Tibial artery (tissue), 4 donors: Measurements from ENCODE around the gene LHFPL2.

Experiments
- DNase-seq, 2 donors: peaks; one replicate each; pipeline ENCODE4 v3.0.0-alpha.2; 2019
- H3K27ac ChIP-seq, 2 donors: fragments of 200-600 bp; sonication (generic) in 1 of 2; 1 replicate in 1 of 2; 2 replicates in 1 of 2; pipeline ENCODE4 v1.5.1; 2018 to 2019; ENCODE audit warnings: mild to moderate bottlenecking in 1 of 2
- H3K27me3 ChIP-seq, 2 donors: fragments of 200-600 bp; sonication (generic) in 1 of 2; one replicate each; pipeline versions ENCODE4 v1.5.1 to v1.6.0; 2016 to 2019
- H3K36me3 ChIP-seq, 3 donors: fragments of 200-600 bp; sonication (generic) in 2 of 3; one replicate each; pipeline ENCODE4 v1.5.1; 2016 to 2019; ENCODE audit warnings: mild to moderate bottlenecking in 2 of 3
- H3K4me1 ChIP-seq, 4 donors: fragments of 200-600 bp; sonication (generic) in 2 of 4; 1 replicate in 3 of 4; 2 replicates in 1 of 4; pipeline ENCODE4 v1.5.1; 2016 to 2019
- H3K4me3 ChIP-seq, 2 donors: fragments of 200-600 bp; sonication (generic) in 1 of 2; 1 replicate in 1 of 2; 2 replicates in 1 of 2; pipeline ENCODE4 v1.5.1; 2018 to 2019; ENCODE audit warnings: mild to moderate bottlenecking in 2 of 2
- H3K9me3 ChIP-seq, 3 donors: fragments of 200-600 bp; sonication (generic) in 1 of 3; one replicate each; pipeline ENCODE4 v1.5.1; 2016 to 2019
- intact Hi-C: fragments of 100-400 bp; cut with DNase I; formaldehyde crosslinking; loops from one replicate; pipeline ENCODE4 v1.15.0; 2023; ENCODE audit warnings: low total_unique reads
- TF ChIP-seq, protein P1 (sequence below), 2 experiments: fragments of 200-600 bp in 1 of 2; fragments of 450-650 bp in 1 of 2; IDR thresholded peaks; one replicate each; pipeline ENCODE4 v1.5.1; 2017 to 2019; ENCODE audit warnings: antibody characterized with exemption in 2 of 2, mild to moderate bottlenecking in 1 of 2, moderate library complexity in 1 of 2

Gene LHFPL2

DNA sequence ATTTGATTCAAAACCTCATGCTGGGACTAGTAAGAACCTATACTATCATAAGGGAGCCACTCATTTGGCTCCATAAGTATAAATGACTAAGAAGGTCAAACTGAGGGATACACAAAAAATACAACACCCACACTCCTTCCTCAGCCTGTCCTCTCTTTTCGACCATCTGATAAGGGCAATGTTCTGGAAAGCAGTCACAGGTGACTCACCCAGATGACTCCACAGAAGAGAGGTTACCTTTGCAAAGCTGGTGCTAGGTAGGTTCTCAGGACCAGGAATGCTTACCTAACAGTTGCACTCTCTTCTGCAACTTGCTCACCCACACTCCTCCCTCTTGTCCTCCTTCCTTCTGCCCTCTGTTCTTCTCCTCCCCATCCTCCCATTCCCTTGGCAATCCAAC is 32.9 kb downstream of the LHFPL2 start:
- TF ChIP-seq, protein P1, sequence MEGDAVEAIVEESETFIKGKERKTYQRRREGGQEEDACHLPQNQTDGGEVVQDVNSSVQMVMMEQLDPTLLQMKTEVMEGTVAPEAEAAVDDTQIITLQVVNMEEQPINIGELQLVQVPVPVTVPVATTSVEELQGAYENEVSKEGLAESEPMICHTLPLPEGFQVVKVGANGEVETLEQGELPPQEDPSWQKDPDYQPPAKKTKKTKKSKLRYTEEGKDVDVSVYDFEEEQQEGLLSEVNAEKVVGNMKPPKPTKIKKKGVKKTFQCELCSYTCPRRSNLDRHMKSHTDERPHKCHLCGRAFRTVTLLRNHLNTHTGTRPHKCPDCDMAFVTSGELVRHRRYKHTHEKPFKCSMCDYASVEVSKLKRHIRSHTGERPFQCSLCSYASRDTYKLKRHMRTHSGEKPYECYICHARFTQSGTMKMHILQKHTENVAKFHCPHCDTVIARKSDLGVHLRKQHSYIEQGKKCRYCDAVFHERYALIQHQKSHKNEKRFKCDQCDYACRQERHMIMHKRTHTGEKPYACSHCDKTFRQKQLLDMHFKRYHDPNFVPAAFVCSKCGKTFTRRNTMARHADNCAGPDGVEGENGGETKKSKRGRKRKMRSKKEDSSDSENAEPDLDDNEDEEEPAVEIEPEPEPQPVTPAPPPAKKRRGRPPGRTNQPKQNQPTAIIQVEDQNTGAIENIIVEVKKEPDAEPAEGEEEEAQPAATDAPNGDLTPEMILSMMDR (IDR thresholded peaks at IDR 0.05), result no peak
- no peak overlapping the region for H3K27ac ChIP-seq
- H3K27me3 ChIP-seq, result no peaks in the 10 kb centered on the region
- no peak for DNase-seq
- peaks cover 0 to 3% (median 0%) of the 10 kb centered on the region in 3 donors for H3K9me3 ChIP-seq
- H3K4me3 ChIP-seq, result no peak overlapping the region
- peaks cover 0 to 26% (median 21%) of the 10 kb centered on the region in 4 donors for H3K4me1 ChIP-seq
- intact Hi-C loops, result no loop called here
- H3K36me3 ChIP-seq, result peaks cover 0 to 24% (median 14%) of the 10 kb centered on the region in 3 donors

DNA sequence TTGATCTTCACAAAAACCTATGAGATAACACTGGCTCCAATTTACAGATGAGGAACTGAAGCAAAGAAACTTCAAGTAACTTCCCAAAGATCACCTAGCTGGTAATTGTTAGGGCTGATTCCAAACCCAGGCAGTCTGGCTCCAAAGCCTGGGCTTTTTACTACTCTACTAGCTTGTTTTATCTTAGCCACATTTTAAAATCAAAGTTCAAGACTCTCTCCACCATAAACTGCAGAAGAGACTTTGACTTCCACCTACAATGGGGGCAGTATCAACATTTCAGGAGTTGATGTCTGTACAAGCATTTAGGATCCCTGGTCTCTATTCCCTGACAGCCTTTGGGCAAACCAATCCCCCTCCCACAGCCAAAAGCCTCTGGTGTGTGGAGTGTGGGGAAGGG is 33.8 kb downstream of the LHFPL2 start:
- peaks cover 0 to 18% (median 9%) of the 10 kb centered on the region in 3 donors for H3K36me3 ChIP-seq
- H3K27me3 ChIP-seq, result no peaks in the 10 kb centered on the region
- H3K27ac ChIP-seq, result no peak overlapping the region
- peaks cover 0 to 34% (median 29%) of the 10 kb centered on the region in 4 donors for H3K4me1 ChIP-seq
- DNase-seq, result no peak
- intact Hi-C loops, result no loop called here
- H3K9me3 ChIP-seq, result no peaks in the 10 kb centered on the region
- H3K4me3 ChIP-seq, result no peak overlapping the region
- TF ChIP-seq, protein P1 (IDR thresholded peaks at IDR 0.05), result no peak

DNA sequence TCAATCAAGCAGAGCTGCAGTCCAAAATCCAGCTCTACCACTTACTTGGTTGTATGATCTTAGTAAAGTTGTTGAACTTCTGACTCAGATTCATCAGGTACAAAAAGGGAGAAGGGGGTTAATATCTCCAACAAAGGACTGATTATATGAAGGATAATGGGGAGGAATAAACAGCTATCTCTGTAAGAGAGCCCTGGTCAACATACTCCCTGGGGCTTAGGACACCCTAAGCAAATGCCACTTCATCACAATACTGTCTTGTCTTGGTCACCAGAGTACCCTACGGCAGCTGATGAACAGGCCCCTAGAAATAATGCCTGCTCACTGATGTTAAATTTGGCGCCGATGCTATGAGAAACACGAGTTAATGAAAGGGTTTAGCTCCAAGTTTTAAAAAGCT is 34.8 kb downstream of the LHFPL2 start:
- H3K36me3 ChIP-seq, result peaks cover 0 to 12% (median 6%) of the 10 kb centered on the region in 3 donors
- intact Hi-C loops, result no loop called here
- H3K4me1 ChIP-seq, result peaks cover 0 to 37% (median 32%) of the 10 kb centered on the region in 4 donors
- no peak for DNase-seq
- no peaks in the 10 kb centered on the region for H3K27me3 ChIP-seq
- no peak overlapping the region for H3K4me3 ChIP-seq
- no peak overlapping the region for H3K27ac ChIP-seq
- TF ChIP-seq, protein P1 (IDR thresholded peaks at IDR 0.05), result no peak
- no peaks in the 10 kb centered on the region for H3K9me3 ChIP-seq

DNA sequence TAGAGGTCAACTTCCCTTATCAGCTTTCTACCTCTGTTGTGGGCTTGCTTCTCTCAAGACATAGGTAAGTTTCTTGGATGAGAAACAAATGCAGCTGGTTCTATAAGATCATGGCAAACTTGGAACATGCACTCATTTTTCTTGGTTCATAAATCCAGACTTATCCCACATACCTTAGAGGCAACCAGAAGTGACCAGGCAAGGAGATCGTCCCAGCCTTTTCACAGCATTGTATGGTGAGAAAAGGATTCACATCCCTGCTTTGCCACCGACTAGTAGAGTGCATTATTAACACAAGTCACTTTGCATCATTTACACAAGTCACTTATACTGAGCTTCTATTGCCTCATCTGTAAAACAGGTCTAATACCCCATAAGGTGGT is 35.4 kb downstream of the LHFPL2 start:
- intact Hi-C loops, result no loop called here
- Histone ChIP-seq H3K9me3 (no peaks in the 10 kb centered on the region), H3K4me1 (peaks cover 0 to 37% (median 32%) of the 10 kb centered on the region in 4 donors), H3K4me3 (no peak overlapping the region), H3K27me3 (no peaks in the 10 kb centered on the region), H3K27ac (peak overlapping the region; percentile 39 to 44), H3K36me3 (peaks cover 0 to 6% (median under 1%) of the 10 kb centered on the region in 3 donors)
- DNase-seq, result no peak
- TF ChIP-seq, protein P1 (IDR thresholded peaks at IDR 0.05), result no peak

DNA sequence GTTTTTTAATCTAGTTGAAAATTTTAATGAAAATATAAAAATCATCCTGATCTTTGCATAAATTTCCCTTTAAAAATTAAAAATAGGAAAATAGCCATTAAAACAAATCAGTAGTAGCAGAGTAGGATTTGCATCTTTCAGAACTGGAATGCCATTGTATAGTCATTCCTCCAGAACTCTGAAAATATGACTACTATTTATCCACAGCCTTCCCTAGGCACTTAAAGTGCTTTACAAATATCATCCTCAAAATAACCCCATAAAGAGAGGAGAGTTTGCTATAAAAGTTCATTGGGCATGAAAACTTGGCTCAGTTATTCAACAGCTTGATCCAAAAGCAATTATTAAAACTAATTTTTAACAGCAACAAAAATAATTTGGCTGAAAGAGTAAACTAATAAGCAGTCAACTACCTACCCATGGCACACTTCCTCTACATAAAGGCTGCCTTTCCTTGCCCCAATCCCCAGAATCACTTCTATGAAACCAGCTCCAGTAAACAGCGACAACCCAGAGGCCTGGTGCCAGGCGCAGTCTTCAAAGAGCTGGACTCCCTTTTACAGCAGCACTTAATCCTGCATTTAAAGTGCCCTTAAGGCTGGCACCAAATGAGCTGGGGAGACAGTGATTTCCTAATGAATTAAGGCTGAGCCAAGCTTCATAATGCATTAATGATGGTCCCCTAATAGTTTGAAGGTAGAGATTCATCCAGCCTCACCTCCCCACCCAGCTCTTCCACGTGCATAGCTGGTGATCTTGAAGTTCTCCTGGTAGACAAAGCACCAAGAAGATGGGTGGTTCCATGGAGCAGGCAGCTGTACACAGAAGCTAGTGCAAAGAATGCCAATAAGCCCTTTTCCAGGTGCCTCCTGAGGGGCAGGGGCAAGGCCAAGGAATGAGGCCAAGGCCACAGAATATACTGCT is 36.1 kb downstream of the LHFPL2 start:
- peak overlapping the region; percentile 39 to 44 for H3K27ac ChIP-seq
- H3K4me3 ChIP-seq, result no peak overlapping the region
- TF ChIP-seq, protein P1 (IDR thresholded peaks at IDR 0.05), result no peak
- DNase-seq, result no peak
- intact Hi-C loops, result no loop called here
- H3K27me3 ChIP-seq, result no peaks in the 10 kb centered on the region
- H3K36me3 ChIP-seq, result no peaks in the 10 kb centered on the region
- peaks cover 0 to 37% (median 32%) of the 10 kb centered on the region in 4 donors for H3K4me1 ChIP-seq
- no peaks in the 10 kb centered on the region for H3K9me3 ChIP-seq
